Stimulated activated CD8-positive, alpha-beta memory T cell treated with anti-CD3 and anti-CD28 coated beads, Interleukin-15, amount 100 ng/mL, for 48 hours (primary cell): ENCODE results near the gene MRFAP1.

Experiments
- DNase-seq, 2 donors: peaks; one replicate each; pipeline ENCODE4 v3.0.0-alpha.2; 2020; ENCODE audit warnings: low read depth in 2 of 2

The MRFAP1 gene

GRCh38 chr4:6640292-6641163, at the start of gene MRFAP1:
Gene MRFAP1, plus strand, starts transcription at chr4:6640685. Its CDS starts 178 bp downstream, at chr4:6640863.
- DNase-seq, result peak; percentile 89 to 94

- no peak for DNase-seq
Observed at GRCh38 chr4:6591313-6591712, 49.2 kb upstream of the MRFAP1 start.

- DNase-seq, result no peak
Observed at GRCh38 chr4:6591781-6592180, 48.7 kb upstream of the MRFAP1 start.

GRCh38 chr4:6592804-6593563, 47.5 kb upstream of the MRFAP1 start:
- no peak for DNase-seq

- no peak for DNase-seq
Observed at GRCh38 chr4:6594341-6594740, 46.1 kb upstream of the MRFAP1 start.

GRCh38 chr4:6594826-6595355, 45.6 kb upstream of the MRFAP1 start:
- no peak for DNase-seq

GRCh38 chr4:6595897-6596537, 44.5 kb upstream of the MRFAP1 start:
- no peak for DNase-seq

GRCh38 chr4:6596948-6597347, 43.5 kb upstream of the MRFAP1 start:
- no peak for DNase-seq

- no peak for DNase-seq
Observed at GRCh38 chr4:6598127-6598526, 42.4 kb upstream of the MRFAP1 start.

- DNase-seq, result no peak
Observed at GRCh38 chr4:6598641-6599040, 41.8 kb upstream of the MRFAP1 start.

- no peak for DNase-seq
Observed at GRCh38 chr4:6601661-6602250, 38.7 kb upstream of the MRFAP1 start.

- no peak for DNase-seq
Observed at GRCh38 chr4:6602289-6602688, 38.2 kb upstream of the MRFAP1 start.

- DNase-seq, result no peak
Observed at GRCh38 chr4:6603128-6603527, 37.4 kb upstream of the MRFAP1 start.

GRCh38 chr4:6605114-6605513, 35.4 kb upstream of the MRFAP1 start:
- no peak for DNase-seq

- no peak for DNase-seq
Observed at GRCh38 chr4:6605605-6606004, 34.9 kb upstream of the MRFAP1 start.

GRCh38 chr4:6606465-6607235, 33.8 kb upstream of the MRFAP1 start:
- no peak for DNase-seq

GRCh38 chr4:6607368-6608055, 33.0 kb upstream of the MRFAP1 start:
- DNase-seq, result no peak

GRCh38 chr4:6608758-6609414, 31.6 kb upstream of the MRFAP1 start:
- peak; percentile 3 to 25 for DNase-seq

GRCh38 chr4:6609415-6610079, 30.9 kb upstream of the MRFAP1 start:
- no peak for DNase-seq
